ENCODE data around the gene SPECC1L.

DNA sequence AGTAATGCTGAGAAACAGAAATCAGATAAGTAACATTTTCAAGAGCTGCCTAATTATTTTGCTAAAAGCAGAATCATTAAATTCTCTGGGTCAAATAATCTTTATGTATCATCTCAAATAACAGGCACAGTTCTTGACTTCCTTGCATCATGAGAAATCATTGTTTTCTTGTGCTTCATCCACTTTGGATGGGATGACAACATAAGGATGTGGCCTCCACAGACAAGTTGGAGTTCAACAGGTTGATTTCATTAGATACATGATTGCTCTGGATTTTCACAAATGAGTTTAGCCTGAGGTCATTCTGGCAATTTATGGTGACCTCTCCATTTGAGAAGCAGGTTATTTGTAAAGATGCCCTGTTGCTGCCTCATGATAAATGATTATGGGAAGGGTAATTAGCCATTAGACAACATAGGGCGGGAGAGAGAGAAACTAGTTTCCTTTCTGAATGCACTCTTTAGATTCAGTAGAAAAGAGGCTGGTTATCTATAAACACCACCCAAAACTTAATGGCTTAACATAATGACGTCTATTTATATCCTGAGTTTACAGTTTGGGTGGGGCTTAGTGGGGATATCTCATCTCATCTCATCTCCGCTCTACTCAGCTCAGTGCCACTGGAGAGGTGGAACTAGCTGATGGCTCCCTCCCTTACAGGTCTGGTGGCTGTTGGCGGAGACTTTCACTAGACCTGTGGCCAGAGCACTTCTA lies 121.7 kb downstream of the SPECC1L start:
- TF ChIP-seq, protein P1, sequence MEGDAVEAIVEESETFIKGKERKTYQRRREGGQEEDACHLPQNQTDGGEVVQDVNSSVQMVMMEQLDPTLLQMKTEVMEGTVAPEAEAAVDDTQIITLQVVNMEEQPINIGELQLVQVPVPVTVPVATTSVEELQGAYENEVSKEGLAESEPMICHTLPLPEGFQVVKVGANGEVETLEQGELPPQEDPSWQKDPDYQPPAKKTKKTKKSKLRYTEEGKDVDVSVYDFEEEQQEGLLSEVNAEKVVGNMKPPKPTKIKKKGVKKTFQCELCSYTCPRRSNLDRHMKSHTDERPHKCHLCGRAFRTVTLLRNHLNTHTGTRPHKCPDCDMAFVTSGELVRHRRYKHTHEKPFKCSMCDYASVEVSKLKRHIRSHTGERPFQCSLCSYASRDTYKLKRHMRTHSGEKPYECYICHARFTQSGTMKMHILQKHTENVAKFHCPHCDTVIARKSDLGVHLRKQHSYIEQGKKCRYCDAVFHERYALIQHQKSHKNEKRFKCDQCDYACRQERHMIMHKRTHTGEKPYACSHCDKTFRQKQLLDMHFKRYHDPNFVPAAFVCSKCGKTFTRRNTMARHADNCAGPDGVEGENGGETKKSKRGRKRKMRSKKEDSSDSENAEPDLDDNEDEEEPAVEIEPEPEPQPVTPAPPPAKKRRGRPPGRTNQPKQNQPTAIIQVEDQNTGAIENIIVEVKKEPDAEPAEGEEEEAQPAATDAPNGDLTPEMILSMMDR (IDR thresholded peaks at IDR 0.05 in 8 of 11, conservative IDR thresholded peaks at IDR 0.05 in 3 of 11): no peak
- no peak for TF ChIP-seq POLR2A (IDR thresholded peaks at IDR 0.05)
- TF ChIP-seq POLR2AphosphoS5 (IDR thresholded peaks at IDR 0.05): no peak
